WTC11 (cell line): ENCODE results near the gene ZBTB16.

Experiments
- ESRRA ChIP-seq: sonication (generic); formaldehyde crosslinking; IDR thresholded peaks from 2 replicates; pipeline ENCODE4 v1.8.1; 2022; ENCODE audit warnings: mild to moderate bottlenecking, missing genetic modification reagents, borderline replicate concordance
- RELA ChIP-seq: sonication (generic); formaldehyde crosslinking; IDR thresholded peaks from 2 replicates; pipeline ENCODE4 v1.8.1; 2022; ENCODE audit warnings: missing genetic modification reagents, mild to moderate bottlenecking, borderline replicate concordance
- TEAD4 ChIP-seq: sonication (generic); formaldehyde crosslinking; IDR thresholded peaks from 2 replicates; pipeline ENCODE4 v1.8.0; 2022; ENCODE audit warnings: mild to moderate bottlenecking, missing genetic modification reagents

- no peak for TF ChIP-seq ESRRA (CRISPR knock-in tag)
- TF ChIP-seq TEAD4 (CRISPR knock-in tag) = no peak
- no peak for TF ChIP-seq RELA (CRISPR knock-in tag)
These were observed 119.9 kb downstream of the ZBTB16 start for GRCh38 chr11:114179234-114179941.
